Peyer's patch (tissue), 4 donors: ENCODE results near the gene KIF26B.

Source experiments
- CTCF ChIP-seq, 6 experiments: fragments of 450-650 bp in 4 of 6; fragments of 200-600 bp in 2 of 6; sonication (generic) in 1 of 6; IDR thresholded peaks; one replicate each; pipeline ENCODE4 v1.5.1; 2017 to 2019; ENCODE audit warnings: antibody characterized with exemption in 6 of 6, mild to moderate bottlenecking in 3 of 6, moderate library complexity in 1 of 6
- POLR2A ChIP-seq, 2 donors: fragments of 450-650 bp; IDR thresholded peaks; one replicate each; pipeline ENCODE4 v1.5.1; 2017; ENCODE audit warnings: antibody characterized with exemption in 2 of 2, mild to moderate bottlenecking in 2 of 2, moderate library complexity in 2 of 2

GRCh38 chr1:245754463-245754961 lies 599.7 kb downstream of the KIF26B start:
- TF ChIP-seq CTCF (IDR thresholded peaks at IDR 0.05) (no peak), POLR2A (IDR thresholded peaks at IDR 0.05) (no peak)
